ENCODE measurements around the gene SWAP70. TPM values are rescaled to one million over a fixed set of nuclear protein-coding genes. Genes with fewer than 3 reads are reported as not detected.

SWAP70 gene
- total RNA-seq, 2 donors from 2014 or later = 6.1 to 7.5 TPM

GRCh38 chr11:9660886-9661285, 3.0 kb upstream of the SWAP70 start:
- Mint-ChIP-seq H3K4me3 (no peak overlapping the region), H3K36me3 (ENCODE audit: low read depth) (no peaks in the 10 kb centered on the region), H3K27ac (no peak overlapping the region), H3K27me3 (peaks cover 19% of the 10 kb centered on the region), H3K4me1 (peaks cover 6% of the 10 kb centered on the region)
- no peaks in the 10 kb centered on the region for H3K9me3 ChIP-seq (ENCODE audit: control insufficient read depth, low read length, poor library complexity, severe bottlenecking)
- DNase-seq = no peak
- no peak for ATAC-seq

GRCh38 chr11:9662273-9662672, 1.6 kb upstream of the SWAP70 start:
- ATAC-seq (no peak), DNase-seq (no peak)
- no peak overlapping the region for H3K4me3 Mint-ChIP-seq
- H3K36me3 Mint-ChIP-seq (ENCODE audit: low read depth) = no peaks in the 10 kb centered on the region
- peaks cover 19% of the 10 kb centered on the region for H3K27me3 Mint-ChIP-seq
- no peaks in the 10 kb centered on the region for H3K9me3 ChIP-seq (ENCODE audit: control insufficient read depth, low read length, poor library complexity, severe bottlenecking)
- H3K27ac Mint-ChIP-seq = no peak overlapping the region
- H3K4me1 Mint-ChIP-seq = peaks cover 6% of the 10 kb centered on the region

- Mint-ChIP-seq H3K4me1 (peaks cover 8% of the 10 kb centered on the region), H3K4me3 (peak overlapping the region; percentile 90), H3K27me3 (peaks cover 11% of the 10 kb centered on the region), H3K27ac (no peak overlapping the region), H3K36me3 (ENCODE audit: low read depth) (no peaks in the 10 kb centered on the region)
- no peaks in the 10 kb centered on the region for H3K9me3 ChIP-seq (ENCODE audit: control insufficient read depth, low read length, poor library complexity, severe bottlenecking)
- DNase-seq = peak in 1 of 3 donors; percentile 5
- ATAC-seq = peak; percentile 57
Measured at GRCh38 chr11:9664276-9665171, 647 bp downstream of the SWAP70 start.

GRCh38 chr11:9665749-9666148, 1.9 kb downstream of the SWAP70 start:
- peaks cover 11% of the 10 kb centered on the region for H3K4me1 Mint-ChIP-seq
- H3K27me3 Mint-ChIP-seq = peaks cover 5% of the 10 kb centered on the region
- peak overlapping the region; percentile 42 for H3K27ac Mint-ChIP-seq
- DNase-seq (no peak), ATAC-seq (no peak)
- no peaks in the 10 kb centered on the region for H3K9me3 ChIP-seq (ENCODE audit: control insufficient read depth, low read length, poor library complexity, severe bottlenecking)
- no peak overlapping the region for H3K4me3 Mint-ChIP-seq
- no peaks in the 10 kb centered on the region for H3K36me3 Mint-ChIP-seq (ENCODE audit: low read depth)

- H3K9me3 ChIP-seq (ENCODE audit: control insufficient read depth, low read length, poor library complexity, severe bottlenecking) = no peaks in the 10 kb centered on the region
- Mint-ChIP-seq H3K27me3 (no peaks in the 10 kb centered on the region), H3K4me3 (peak overlapping the region; percentile 1), H3K4me1 (peaks cover 5% of the 10 kb centered on the region), H3K36me3 (ENCODE audit: low read depth) (no peaks in the 10 kb centered on the region), H3K27ac (no peak overlapping the region)
- DNase-seq = no peak
- ATAC-seq = no peak
Measured at GRCh38 chr11:9669954-9670353, 6.1 kb downstream of the SWAP70 start.

- H3K4me3 Mint-ChIP-seq = no peak overlapping the region
- DNase-seq (no peak), ATAC-seq (no peak)
- H3K4me1 Mint-ChIP-seq = peaks cover 11% of the 10 kb centered on the region
- no peaks in the 10 kb centered on the region for H3K27me3 Mint-ChIP-seq
- H3K36me3 Mint-ChIP-seq (ENCODE audit: low read depth) = no peaks in the 10 kb centered on the region
- no peaks in the 10 kb centered on the region for H3K9me3 ChIP-seq (ENCODE audit: control insufficient read depth, low read length, poor library complexity, severe bottlenecking)
- H3K27ac Mint-ChIP-seq = no peak overlapping the region
Measured at GRCh38 chr11:9672288-9672916, 8.5 kb downstream of the SWAP70 start.

GRCh38 chr11:9672918-9673317, 9.0 kb downstream of the SWAP70 start:
- no peaks in the 10 kb centered on the region for H3K27me3 Mint-ChIP-seq
- no peaks in the 10 kb centered on the region for H3K9me3 ChIP-seq (ENCODE audit: control insufficient read depth, low read length, poor library complexity, severe bottlenecking)
- no peak overlapping the region for H3K27ac Mint-ChIP-seq
- DNase-seq (no peak), ATAC-seq (no peak)
- no peak overlapping the region for H3K4me3 Mint-ChIP-seq
- no peaks in the 10 kb centered on the region for H3K36me3 Mint-ChIP-seq (ENCODE audit: low read depth)
- H3K4me1 Mint-ChIP-seq = peaks cover 11% of the 10 kb centered on the region

- peaks cover 8% of the 10 kb centered on the region for H3K27me3 Mint-ChIP-seq
- no peak overlapping the region for H3K4me3 Mint-ChIP-seq
- H3K36me3 Mint-ChIP-seq (ENCODE audit: low read depth) = peaks cover 4% of the 10 kb centered on the region
- no peak for ATAC-seq
- H3K4me1 Mint-ChIP-seq = peaks cover 7% of the 10 kb centered on the region
- no peak for DNase-seq
- H3K9me3 ChIP-seq (ENCODE audit: control insufficient read depth, low read length, poor library complexity, severe bottlenecking) = no peaks in the 10 kb centered on the region
- H3K27ac Mint-ChIP-seq = no peak overlapping the region
Measured at GRCh38 chr11:9675691-9676090, 11.8 kb downstream of the SWAP70 start.

- ATAC-seq (no peak), DNase-seq (no peak)
- Mint-ChIP-seq H3K4me3 (no peak overlapping the region), H3K4me1 (peaks cover 7% of the 10 kb centered on the region), H3K36me3 (ENCODE audit: low read depth) (peaks cover 4% of the 10 kb centered on the region), H3K27ac (no peak overlapping the region), H3K27me3 (peaks cover 8% of the 10 kb centered on the region)
- H3K9me3 ChIP-seq (ENCODE audit: control insufficient read depth, low read length, poor library complexity, severe bottlenecking) = no peaks in the 10 kb centered on the region
Measured at GRCh38 chr11:9677951-9678350, 14.1 kb downstream of the SWAP70 start.

GRCh38 chr11:9678576-9678975, 14.7 kb downstream of the SWAP70 start:
- H3K27me3 Mint-ChIP-seq = peaks cover 8% of the 10 kb centered on the region
- no peaks in the 10 kb centered on the region for H3K9me3 ChIP-seq (ENCODE audit: control insufficient read depth, low read length, poor library complexity, severe bottlenecking)
- H3K4me1 Mint-ChIP-seq = peaks cover 8% of the 10 kb centered on the region
- H3K27ac Mint-ChIP-seq = no peak overlapping the region
- H3K36me3 Mint-ChIP-seq (ENCODE audit: low read depth) = peaks cover 4% of the 10 kb centered on the region
- ATAC-seq (no peak), DNase-seq (no peak)
- H3K4me3 Mint-ChIP-seq = no peak overlapping the region

GRCh38 chr11:9680028-9680427, 16.2 kb downstream of the SWAP70 start:
- no peak for ATAC-seq
- no peaks in the 10 kb centered on the region for H3K9me3 ChIP-seq (ENCODE audit: control insufficient read depth, low read length, poor library complexity, severe bottlenecking)
- H3K36me3 Mint-ChIP-seq (ENCODE audit: low read depth) = peaks cover 4% of the 10 kb centered on the region
- no peak overlapping the region for H3K4me3 Mint-ChIP-seq
- H3K27me3 Mint-ChIP-seq = peaks cover 8% of the 10 kb centered on the region
- H3K4me1 Mint-ChIP-seq = peaks cover 8% of the 10 kb centered on the region
- no peak overlapping the region for H3K27ac Mint-ChIP-seq
- no peak for DNase-seq

- H3K27ac Mint-ChIP-seq = no peak overlapping the region
- H3K36me3 Mint-ChIP-seq (ENCODE audit: low read depth) = peaks cover 4% of the 10 kb centered on the region
- H3K9me3 ChIP-seq (ENCODE audit: control insufficient read depth, low read length, poor library complexity, severe bottlenecking) = no peaks in the 10 kb centered on the region
- H3K27me3 Mint-ChIP-seq = peaks cover 8% of the 10 kb centered on the region
- no peak overlapping the region for H3K4me3 Mint-ChIP-seq
- ATAC-seq (peak; percentile 33), DNase-seq (no peak)
- peaks cover 2% of the 10 kb centered on the region for H3K4me1 Mint-ChIP-seq
Measured at GRCh38 chr11:9681583-9682372, 17.9 kb downstream of the SWAP70 start.

Data from T-helper 17 cell (primary cell).